BJ (cell line): ENCODE measurements around the gene CCSER2. TPM values are rescaled to one million over a fixed set of nuclear protein-coding genes. Genes with fewer than 3 reads are reported as not detected.

Experiments used
- CTCF ChIA-PET: fragments of 350-600 bp; formaldehyde crosslinking; extraction: SDS; loops from one replicate; lab custom pipeline; 2021; ENCODE audit warnings: antibody characterized with exemption, inconsistent platforms; lab: Yijun Ruan, JAX
- POLR2A ChIA-PET: fragments of 300-600 bp; sonication (Branson Sonifier 250); formaldehyde crosslinking; extraction: SDS; loops from one replicate; lab custom pipeline; 2021; ENCODE audit warnings: antibody characterized with exemption; lab: Charles Lee
- DNase-seq: peaks from one replicate; pipeline ENCODE4 v3.0.0-alpha.2; 2011; ENCODE audit warnings: low read depth
- H3K27me3 ChIP-seq: 2 replicates; pipeline ENCODE4 v1.6.0; 2011; ENCODE audit warnings: low read length; ENCODE audit not compliant: control insufficient read depth, insufficient read depth
- H3K36me3 ChIP-seq: 2 replicates; pipeline ENCODE4 v1.5.1; 2011; ENCODE audit warnings: low read length; ENCODE audit not compliant: control insufficient read depth, insufficient read depth
- H3K4me3 ChIP-seq: 2 replicates; pipeline ENCODE4 v1.5.1; 2011; ENCODE audit warnings: low read depth, mild to moderate bottlenecking, control low read depth, low read length
- polyA plus RNA-seq: library from polyadenylated mRNA; depleted of rRNA; stranded (reverse); fragments of >200 nt; gene quantifications from 2 replicates; pipeline ENCODE4 v1.2.3, GENCODE V29; 2011
- TF ChIP-seq, protein P1 (sequence below): IDR thresholded peaks from 2 replicates; pipeline ENCODE4 v1.5.1; 2011; ENCODE audit warnings: low read depth, mild to moderate bottlenecking, control low read depth, inconsistent platforms, low read length, moderate library complexity; ENCODE audit not compliant: insufficient read depth

Gene CCSER2
- polyA plus RNA-seq, 1 experiment = 28.7 TPM

DNA sequence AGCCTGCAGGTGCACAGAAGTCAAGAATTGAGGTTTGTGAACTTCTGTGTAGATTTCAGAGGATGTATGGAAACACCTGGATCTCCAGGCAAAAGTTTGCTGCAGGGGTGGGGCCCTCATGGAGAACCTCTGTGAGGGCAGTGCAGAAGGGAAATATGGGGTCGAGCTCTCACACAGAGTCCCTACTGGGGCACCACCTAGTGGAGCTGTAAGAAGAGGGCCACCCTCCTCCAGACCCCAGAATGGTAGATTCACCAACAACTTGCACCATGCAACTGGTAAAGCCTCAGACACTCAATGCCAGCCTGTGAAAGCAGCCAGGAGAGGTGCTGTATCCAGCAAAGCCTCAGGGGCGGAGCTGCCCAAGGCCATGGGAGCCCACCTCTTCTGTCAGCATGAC is 205.8 kb downstream of the CCSER2 start:
- TF ChIP-seq, protein P1, sequence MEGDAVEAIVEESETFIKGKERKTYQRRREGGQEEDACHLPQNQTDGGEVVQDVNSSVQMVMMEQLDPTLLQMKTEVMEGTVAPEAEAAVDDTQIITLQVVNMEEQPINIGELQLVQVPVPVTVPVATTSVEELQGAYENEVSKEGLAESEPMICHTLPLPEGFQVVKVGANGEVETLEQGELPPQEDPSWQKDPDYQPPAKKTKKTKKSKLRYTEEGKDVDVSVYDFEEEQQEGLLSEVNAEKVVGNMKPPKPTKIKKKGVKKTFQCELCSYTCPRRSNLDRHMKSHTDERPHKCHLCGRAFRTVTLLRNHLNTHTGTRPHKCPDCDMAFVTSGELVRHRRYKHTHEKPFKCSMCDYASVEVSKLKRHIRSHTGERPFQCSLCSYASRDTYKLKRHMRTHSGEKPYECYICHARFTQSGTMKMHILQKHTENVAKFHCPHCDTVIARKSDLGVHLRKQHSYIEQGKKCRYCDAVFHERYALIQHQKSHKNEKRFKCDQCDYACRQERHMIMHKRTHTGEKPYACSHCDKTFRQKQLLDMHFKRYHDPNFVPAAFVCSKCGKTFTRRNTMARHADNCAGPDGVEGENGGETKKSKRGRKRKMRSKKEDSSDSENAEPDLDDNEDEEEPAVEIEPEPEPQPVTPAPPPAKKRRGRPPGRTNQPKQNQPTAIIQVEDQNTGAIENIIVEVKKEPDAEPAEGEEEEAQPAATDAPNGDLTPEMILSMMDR = peak; percentile 21; the same call in 1 of the 2 replicates
- no peaks in the 10 kb centered on the region for H3K36me3 ChIP-seq
- CTCF ChIA-PET = interaction anchor here (1.0 to 8.5 kb wide), 4 partner anchors 104 to 269 kb away, joined by 3 to 221 read pairs (median 6); no protein-coding TSS in a partner anchor

DNA sequence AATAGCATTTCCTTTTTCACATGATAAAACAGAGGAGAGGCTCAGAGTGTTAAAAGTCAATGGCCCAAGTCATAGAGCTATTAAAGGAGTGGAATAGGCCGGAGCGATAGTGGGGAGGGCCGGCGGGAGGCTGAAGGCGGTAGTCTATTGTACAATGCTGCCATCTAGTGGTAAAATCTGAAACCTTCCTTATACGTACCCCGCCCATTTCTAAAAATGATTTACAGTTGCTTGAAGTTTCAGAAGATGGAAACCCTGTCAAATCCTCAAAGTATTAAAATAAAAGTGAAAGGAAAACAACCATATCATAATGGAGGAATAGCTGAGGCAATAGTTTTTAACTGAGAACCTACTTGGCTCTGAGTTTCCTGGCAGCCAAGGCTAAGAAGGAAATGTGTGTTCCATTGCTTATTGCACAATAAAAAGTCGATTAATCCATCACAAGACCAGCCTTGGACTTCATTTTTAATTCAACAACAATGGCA is 209.1 kb downstream of the CCSER2 start:
- TF ChIP-seq, protein P1 = peak; percentile 62
- POLR2A ChIA-PET = interaction anchor here (0.5 kb wide), 1 partner anchor 203 kb away, joined by 3 read pairs; no protein-coding TSS in a partner anchor
- CTCF ChIA-PET = interaction anchor here (0.7 to 8.5 kb wide), 36 partner anchors 8 to 302 kb away, joined by 3 to 221 read pairs (median 5); no protein-coding TSS in a partner anchor
- Histone ChIP-seq H3K36me3 (no peaks in the 10 kb centered on the region), H3K4me3 (no peak overlapping the region), H3K27me3 (no peaks in the 10 kb centered on the region)
- DNase-seq = no peak

More for the DNA sequence above, 205.8 kb downstream of the CCSER2 start:
- H3K4me3 ChIP-seq = no peak overlapping the region
- no peaks in the 10 kb centered on the region for H3K27me3 ChIP-seq
- POLR2A ChIA-PET = no interaction called here
- DNase-seq = no peak

DNA sequence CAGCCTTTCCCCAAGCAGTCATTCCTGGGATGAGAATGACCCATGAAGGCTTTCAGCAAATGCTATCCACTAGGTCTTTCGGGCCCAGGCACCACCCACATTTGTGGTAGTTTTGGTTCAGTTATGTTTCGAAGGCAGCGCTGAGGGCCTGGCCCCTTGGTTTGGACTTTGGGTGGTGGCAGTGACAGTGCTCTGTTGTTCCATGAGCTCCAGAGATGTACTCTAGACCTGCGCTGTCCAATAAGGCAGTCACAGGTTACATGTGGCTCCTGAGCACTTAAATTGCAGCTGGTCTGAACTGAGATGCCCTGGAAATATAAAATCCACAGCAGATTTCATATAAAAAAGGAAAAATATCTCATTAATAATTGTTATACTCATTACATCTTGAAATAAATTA is 209.6 kb downstream of the CCSER2 start:
- DNase-seq = no peak
- CTCF ChIA-PET = interaction anchor here (1.1 to 8.5 kb wide), 19 partner anchors 12 to 294 kb away, joined by 3 to 221 read pairs (median 7); no protein-coding TSS in a partner anchor
- Histone ChIP-seq H3K36me3 (no peaks in the 10 kb centered on the region), H3K27me3 (no peaks in the 10 kb centered on the region), H3K4me3 (no peak overlapping the region)
- POLR2A ChIA-PET = no interaction called here
- TF ChIP-seq, protein P1 = no peak

DNA sequence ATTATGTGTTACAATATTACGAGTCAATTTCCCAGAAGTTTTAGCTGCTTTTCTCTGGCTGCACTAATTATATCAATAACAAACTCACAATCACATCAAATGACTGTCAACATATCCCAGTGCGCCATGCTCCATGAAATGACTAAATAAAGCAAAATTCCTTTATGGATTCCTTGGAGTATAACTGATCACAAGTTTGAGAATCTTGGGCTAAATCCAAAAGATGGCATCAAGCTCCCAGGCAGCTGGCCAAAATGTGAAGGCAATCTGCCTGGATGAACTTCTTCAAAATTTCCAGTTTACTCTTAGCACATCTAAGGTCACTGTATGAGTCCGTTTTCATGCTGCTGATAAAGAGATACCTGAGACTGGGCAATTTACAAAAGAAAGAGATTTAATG is 210.8 kb downstream of the CCSER2 start:
- ChIA-PET POLR2A (no interaction called here), CTCF (interaction anchor here (0.6 to 8.5 kb wide), 13 partner anchors 9 to 1839 kb away, joined by 3 to 221 read pairs (median 5); no protein-coding TSS in a partner anchor)
- no peak overlapping the region for H3K4me3 ChIP-seq
- no peaks in the 10 kb centered on the region for H3K27me3 ChIP-seq
- TF ChIP-seq, protein P1 = no peak
- DNase-seq = no peak
- H3K36me3 ChIP-seq = no peaks in the 10 kb centered on the region

DNA sequence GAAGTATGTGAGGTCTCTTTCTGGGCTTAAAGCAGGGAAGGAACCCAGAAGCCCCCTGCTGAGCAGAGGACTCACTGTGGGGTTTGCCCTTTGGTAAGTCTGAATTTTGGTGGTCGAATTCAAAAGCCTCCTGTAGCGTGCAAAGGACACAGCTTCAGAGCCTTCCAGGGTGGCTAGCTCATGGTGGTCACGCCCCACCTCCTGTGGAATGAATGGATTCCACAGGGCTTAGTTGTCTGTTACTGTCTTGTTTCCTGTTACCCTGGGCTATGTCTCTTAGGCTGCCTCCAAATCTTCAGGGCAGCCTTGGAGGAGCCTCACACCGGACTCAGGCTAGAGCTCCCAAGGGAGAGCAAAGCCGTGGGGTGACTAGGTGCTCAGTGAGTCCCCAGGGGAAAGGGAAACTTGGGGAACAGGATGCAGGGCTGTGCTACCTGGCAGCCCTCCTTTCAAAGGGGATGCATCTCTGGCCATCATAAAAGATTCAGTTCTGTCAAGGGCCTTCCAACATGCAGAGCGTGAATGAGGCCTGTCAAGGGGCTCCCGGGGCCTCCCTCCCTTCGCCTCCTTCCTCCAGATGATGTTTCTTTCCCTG is 211.7 kb downstream of the CCSER2 start:
- POLR2A ChIA-PET = interaction anchor here (0.6 kb wide), 1 partner anchor 270 kb away, joined by 4 read pairs; no protein-coding TSS in a partner anchor
- Histone ChIP-seq H3K4me3 (peak overlapping the region; percentile 49), H3K27me3 (no peaks in the 10 kb centered on the region), H3K36me3 (no peaks in the 10 kb centered on the region)
- peak; percentile 76 for DNase-seq
- CTCF ChIA-PET = interaction anchor here (0.6 to 8.5 kb wide), 21 partner anchors 11 to 1839 kb away, joined by 3 to 221 read pairs (median 4); partner anchors contain the start of gene CCSER2
- TF ChIP-seq, protein P1 = no peak
